Neural progenitor cell (in vitro differentiated cells): ENCODE measurements around the gene SESN3.

Experiments used
- EZH2 ChIP-seq: fragments of 200-600 bp; sonication (generic); IDR thresholded peaks from 2 replicates; pipeline ENCODE4 v1.6.1; 2017; ENCODE audit warnings: antibody characterized with exemption, mild to moderate bottlenecking, moderate library complexity
- TF ChIP-seq, protein P1 (sequence below): fragments of 200-600 bp; sonication (generic); IDR thresholded peaks from 2 replicates; pipeline ENCODE4 v1.5.1; 2017; ENCODE audit warnings: antibody characterized with exemption, mild to moderate bottlenecking

DNA sequence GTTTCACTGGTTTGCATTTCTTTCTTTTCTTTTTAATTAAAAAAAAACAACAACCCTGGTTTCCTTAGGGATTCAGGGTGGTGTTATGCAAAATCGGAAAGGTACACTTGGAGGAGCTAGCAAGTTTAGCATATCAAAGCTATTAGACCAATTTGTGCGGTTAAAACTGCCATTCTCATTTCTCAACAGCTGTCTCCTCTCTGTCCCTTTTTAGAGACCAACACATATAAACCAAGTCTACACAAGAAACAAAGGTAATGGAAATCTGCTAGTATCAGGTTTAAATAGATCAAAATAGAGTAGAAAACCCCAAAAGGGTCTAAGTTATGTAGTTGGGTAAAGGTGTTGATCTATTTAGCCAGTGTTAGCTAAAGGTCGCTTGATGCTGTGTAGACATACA lies 1.7 kb upstream of the SESN3 start:
- TF ChIP-seq, protein P1, sequence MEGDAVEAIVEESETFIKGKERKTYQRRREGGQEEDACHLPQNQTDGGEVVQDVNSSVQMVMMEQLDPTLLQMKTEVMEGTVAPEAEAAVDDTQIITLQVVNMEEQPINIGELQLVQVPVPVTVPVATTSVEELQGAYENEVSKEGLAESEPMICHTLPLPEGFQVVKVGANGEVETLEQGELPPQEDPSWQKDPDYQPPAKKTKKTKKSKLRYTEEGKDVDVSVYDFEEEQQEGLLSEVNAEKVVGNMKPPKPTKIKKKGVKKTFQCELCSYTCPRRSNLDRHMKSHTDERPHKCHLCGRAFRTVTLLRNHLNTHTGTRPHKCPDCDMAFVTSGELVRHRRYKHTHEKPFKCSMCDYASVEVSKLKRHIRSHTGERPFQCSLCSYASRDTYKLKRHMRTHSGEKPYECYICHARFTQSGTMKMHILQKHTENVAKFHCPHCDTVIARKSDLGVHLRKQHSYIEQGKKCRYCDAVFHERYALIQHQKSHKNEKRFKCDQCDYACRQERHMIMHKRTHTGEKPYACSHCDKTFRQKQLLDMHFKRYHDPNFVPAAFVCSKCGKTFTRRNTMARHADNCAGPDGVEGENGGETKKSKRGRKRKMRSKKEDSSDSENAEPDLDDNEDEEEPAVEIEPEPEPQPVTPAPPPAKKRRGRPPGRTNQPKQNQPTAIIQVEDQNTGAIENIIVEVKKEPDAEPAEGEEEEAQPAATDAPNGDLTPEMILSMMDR, result no peak
- TF ChIP-seq EZH2, result no peak
